ENCODE measurements around the gene DBF4.
A peak's percentile ranks its signal among the peaks of the same experiment; 100 is the strongest.
"Not testable (repeated sequence)": the region's sequence is repeated elsewhere in the genome, so short reads cannot be mapped to it uniquely, and the experiment has no call there.

DBF4 gene

GRCh38 chr7:87886875-87887274 lies 10.6 kb downstream of the DBF4 start:
- TF ChIP-seq, protein P1, sequence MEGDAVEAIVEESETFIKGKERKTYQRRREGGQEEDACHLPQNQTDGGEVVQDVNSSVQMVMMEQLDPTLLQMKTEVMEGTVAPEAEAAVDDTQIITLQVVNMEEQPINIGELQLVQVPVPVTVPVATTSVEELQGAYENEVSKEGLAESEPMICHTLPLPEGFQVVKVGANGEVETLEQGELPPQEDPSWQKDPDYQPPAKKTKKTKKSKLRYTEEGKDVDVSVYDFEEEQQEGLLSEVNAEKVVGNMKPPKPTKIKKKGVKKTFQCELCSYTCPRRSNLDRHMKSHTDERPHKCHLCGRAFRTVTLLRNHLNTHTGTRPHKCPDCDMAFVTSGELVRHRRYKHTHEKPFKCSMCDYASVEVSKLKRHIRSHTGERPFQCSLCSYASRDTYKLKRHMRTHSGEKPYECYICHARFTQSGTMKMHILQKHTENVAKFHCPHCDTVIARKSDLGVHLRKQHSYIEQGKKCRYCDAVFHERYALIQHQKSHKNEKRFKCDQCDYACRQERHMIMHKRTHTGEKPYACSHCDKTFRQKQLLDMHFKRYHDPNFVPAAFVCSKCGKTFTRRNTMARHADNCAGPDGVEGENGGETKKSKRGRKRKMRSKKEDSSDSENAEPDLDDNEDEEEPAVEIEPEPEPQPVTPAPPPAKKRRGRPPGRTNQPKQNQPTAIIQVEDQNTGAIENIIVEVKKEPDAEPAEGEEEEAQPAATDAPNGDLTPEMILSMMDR (IDR thresholded peaks at IDR 0.05; ENCODE audit: insufficient read depth, low read depth, low read length, missing control alignments) = no peak
- no peak overlapping the region for H3K4me3 ChIP-seq (ENCODE audit: low read depth, low read length)
- DNase-seq (ENCODE audit: low read depth) = peak; percentile 18

GRCh38 chr7:87895363-87895762 lies 19.1 kb downstream of the DBF4 start:
- TF ChIP-seq, protein P1 (IDR thresholded peaks at IDR 0.05; ENCODE audit: insufficient read depth, low read depth, low read length, missing control alignments) = no peak
- no peak for DNase-seq (ENCODE audit: low read depth)
- no peak overlapping the region for H3K4me3 ChIP-seq (ENCODE audit: low read depth, low read length)

GRCh38 chr7:87899255-87899654 lies 23.0 kb downstream of the DBF4 start:
- no peak overlapping the region for H3K4me3 ChIP-seq (ENCODE audit: low read depth, low read length)
- TF ChIP-seq, protein P1 (IDR thresholded peaks at IDR 0.05; ENCODE audit: insufficient read depth, low read depth, low read length, missing control alignments) = no peak
- no peak for DNase-seq (ENCODE audit: low read depth)

GRCh38 chr7:87907136-87907906 lies 31.0 kb downstream of the DBF4 start:
- DNase-seq (ENCODE audit: low read depth); H3K4me3 ChIP-seq (ENCODE audit: low read depth, low read length): not testable (repeated sequence)

DNA sequence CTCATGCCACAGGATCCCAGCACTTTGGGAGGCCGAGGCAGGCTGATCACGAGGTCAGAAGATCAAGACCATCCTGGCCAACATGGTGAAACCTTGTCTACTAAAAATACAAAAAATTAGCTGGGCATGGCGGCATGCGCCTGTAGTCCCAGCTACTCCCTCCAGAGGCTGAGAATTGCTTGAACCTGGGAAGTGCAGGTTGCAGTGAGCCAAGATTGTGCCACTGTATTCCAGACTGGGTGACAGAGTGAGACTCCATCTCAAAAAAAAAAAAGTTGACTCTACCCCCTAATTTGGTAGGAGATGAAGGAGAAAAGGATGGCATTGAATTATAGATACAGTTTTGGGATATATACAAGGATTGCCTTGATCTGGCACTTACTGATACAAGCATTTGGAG lies 32.5 kb downstream of the DBF4 start:
- DNase-seq (ENCODE audit: low read depth); H3K4me3 ChIP-seq (ENCODE audit: low read depth, low read length): not testable (repeated sequence)

- TF ChIP-seq, protein P1 (IDR thresholded peaks at IDR 0.05; ENCODE audit: insufficient read depth, low read depth, low read length, missing control alignments) = no peak
- DNase-seq (ENCODE audit: low read depth) = no peak
- H3K4me3 ChIP-seq (ENCODE audit: low read depth, low read length) = no peak overlapping the region
Measured at GRCh38 chr7:87912121-87912520, 35.8 kb downstream of the DBF4 start.

DNA sequence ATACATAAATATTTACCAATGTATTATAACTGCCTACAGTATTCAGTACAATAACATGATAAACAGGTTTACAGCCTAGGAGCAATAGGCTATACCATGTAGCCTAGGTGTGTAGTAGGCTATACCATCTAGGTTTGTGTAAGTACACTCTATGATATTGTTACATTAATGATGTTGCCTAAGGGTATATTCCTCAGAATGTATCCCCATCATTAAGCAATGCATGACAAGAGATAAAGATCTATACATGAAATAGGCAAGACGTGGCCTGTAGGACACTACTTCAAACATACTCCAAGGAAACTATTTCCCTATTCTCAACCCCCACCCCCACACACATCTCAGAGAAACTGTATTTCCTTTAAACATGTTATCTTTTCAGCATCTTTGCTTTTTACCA lies 42.4 kb downstream of the DBF4 start:
- no peak overlapping the region for H3K4me3 ChIP-seq (ENCODE audit: low read depth, low read length)
- TF ChIP-seq, protein P1 (IDR thresholded peaks at IDR 0.05; ENCODE audit: insufficient read depth, low read depth, low read length, missing control alignments) = no peak
- no peak for DNase-seq (ENCODE audit: low read depth)

GRCh38 chr7:87919875-87920274 lies 43.6 kb downstream of the DBF4 start:
- TF ChIP-seq, protein P1 (IDR thresholded peaks at IDR 0.05; ENCODE audit: insufficient read depth, low read depth, low read length, missing control alignments) = no peak
- H3K4me3 ChIP-seq (ENCODE audit: low read depth, low read length) = no peak overlapping the region
- no peak for DNase-seq (ENCODE audit: low read depth)
